SKM-1 (cell line): ENCODE results near the gene FGFBP3.
A peak's percentile ranks its signal among the peaks of the same experiment; 100 is the strongest.

Experiments used
- DNase-seq: peaks from one replicate; lab custom pipeline; 2025; ENCODE audit not compliant: unreplicated experiment; lab: John Stamatoyannopoulos, UW

FGFBP3 gene

GRCh38 chr10:91909117-91909677, at the start of gene FGFBP3:
Gene FGFBP3 (minus strand): TSS chr10:91909486. CDS start chr10:91908969, 517 bp downstream.
- DNase-seq: no peak

GRCh38 chr10:91957091-91957490, 47.8 kb upstream of the FGFBP3 start:
- no peak for DNase-seq

- no peak for DNase-seq
Measured at GRCh38 chr10:91955114-91955513, 45.8 kb upstream of the FGFBP3 start.

- no peak for DNase-seq
Measured at GRCh38 chr10:91953600-91954160, 44.4 kb upstream of the FGFBP3 start.

- DNase-seq: no peak
Measured at GRCh38 chr10:91944880-91945630, 35.8 kb upstream of the FGFBP3 start.

GRCh38 chr10:91941426-91941825, 32.1 kb upstream of the FGFBP3 start:
- no peak for DNase-seq

GRCh38 chr10:91939653-91940052, 30.4 kb upstream of the FGFBP3 start:
- no peak for DNase-seq

- no peak for DNase-seq
Measured at GRCh38 chr10:91935886-91936285, 26.6 kb upstream of the FGFBP3 start.

GRCh38 chr10:91932737-91933136, 23.5 kb upstream of the FGFBP3 start:
- no peak for DNase-seq

- no peak for DNase-seq
Measured at GRCh38 chr10:91931526-91932190, 22.4 kb upstream of the FGFBP3 start.

- no peak for DNase-seq
Measured at GRCh38 chr10:91930939-91931338, 21.7 kb upstream of the FGFBP3 start.

- no peak for DNase-seq
Measured at GRCh38 chr10:91925022-91925320, 15.7 kb upstream of the FGFBP3 start.

- no peak for DNase-seq
Measured at GRCh38 chr10:91924212-91925021, 15.1 kb upstream of the FGFBP3 start.

GRCh38 chr10:91923371-91924211, 14.3 kb upstream of the FGFBP3 start, which contains the start of gene BTAF1:
Gene BTAF1 (plus strand): TSS chr10:91923770. CDS start chr10:91924077, 307 bp downstream.
- peak; percentile 79 for DNase-seq

GRCh38 chr10:91919651-91920050, 10.4 kb upstream of the FGFBP3 start:
- no peak for DNase-seq

GRCh38 chr10:91910467-91910866, 1.2 kb upstream of the FGFBP3 start:
- no peak for DNase-seq

- DNase-seq: peak; percentile 78
Measured at GRCh38 chr10:91908337-91909116, 759 bp downstream of the FGFBP3 start.

GRCh38 chr10:91907914-91908336, 1.4 kb downstream of the FGFBP3 start:
- no peak for DNase-seq

GRCh38 chr10:91907033-91907594, 2.2 kb downstream of the FGFBP3 start:
- DNase-seq: no peak
